ENCODE results near the gene ADAMTSL2.

The ADAMTSL2 gene

GRCh38 chr9:133613432-133613831 lies 78.9 kb downstream of the ADAMTSL2 start:
- no peak for TF ChIP-seq CTCF (IDR thresholded peaks at IDR 0.05)

- TF ChIP-seq CTCF (IDR thresholded peaks at IDR 0.05): no peak
Measured at GRCh38 chr9:133614056-133614455, 79.6 kb downstream of the ADAMTSL2 start.

GRCh38 chr9:133614678-133615077 lies 80.2 kb downstream of the ADAMTSL2 start:
- TF ChIP-seq CTCF (IDR thresholded peaks at IDR 0.05): no peak

GRCh38 chr9:133615186-133615585 lies 80.7 kb downstream of the ADAMTSL2 start:
- no peak for TF ChIP-seq CTCF (IDR thresholded peaks at IDR 0.05)

- no peak for TF ChIP-seq CTCF (IDR thresholded peaks at IDR 0.05)
Measured at GRCh38 chr9:133615606-133616188, 81.2 kb downstream of the ADAMTSL2 start.

- TF ChIP-seq CTCF (IDR thresholded peaks at IDR 0.05): no peak
Measured at GRCh38 chr9:133616643-133617405, 82.3 kb downstream of the ADAMTSL2 start.

- no peak for TF ChIP-seq CTCF (IDR thresholded peaks at IDR 0.05)
Measured at GRCh38 chr9:133618726-133619125, 84.2 kb downstream of the ADAMTSL2 start.
